H1 (cell line): Measurements from ENCODE around the gene TMC4. TPM values are rescaled to one million over a fixed set of nuclear protein-coding genes. Genes with fewer than 3 reads are reported as not detected.

Experiments used
- CTCF ChIA-PET: fragments of 300-600 bp; sonication (Branson Sonifier 250); formaldehyde crosslinking; loops from one replicate; lab custom pipeline; 2021; ENCODE audit not compliant: partially characterized antibody; lab: Charles Lee
- POLR2A ChIA-PET: fragments of 300-600 bp; sonication (Branson Sonifier 250); formaldehyde crosslinking; loops from one replicate; lab custom pipeline; 2021; ENCODE audit warnings: inconsistent platforms; ENCODE audit not compliant: partially characterized antibody; lab: Charles Lee
- DNase-seq, 2 experiments: peaks; one replicate each; pipeline versions ENCODE4 v3.0.0 to v3.0.0-alpha.2; 2010 to 2022; ENCODE audit warnings: low spot score in 2 of 2, low read depth in 1 of 2, mixed read lengths in 1 of 2
- FAIRE-seq: peaks from 2 replicates; lab custom pipeline; 2011; peaks lifted over from hg19 to GRCh38; lab: Jason Lieb, UNC
- H2AFZ ChIP-seq: 2 replicates; pipeline ENCODE4 v1.8.1; 2012; ENCODE audit warnings: low read length, inconsistent platforms
- H2AK5ac ChIP-seq: 2 replicates; pipeline ENCODE4 v1.6.1; 2013; ENCODE audit warnings: low read depth, low read length
- H2BK120ac ChIP-seq: replicated peaks from 2 replicates; pipeline ENCODE3; 2013; ENCODE audit warnings: low read depth, low read length, inconsistent platforms
- H2BK12ac ChIP-seq: 2 replicates; pipeline ENCODE4 v1.6.1; 2013; ENCODE audit warnings: low read depth, low read length
- H2BK15ac ChIP-seq: 2 replicates; pipeline ENCODE4 v1.6.1; 2013; ENCODE audit warnings: low read length
- H2BK20ac ChIP-seq: 2 replicates; pipeline ENCODE4 v1.6.1; 2013; ENCODE audit warnings: low read length
- H2BK5ac ChIP-seq: 2 replicates; pipeline ENCODE4 v1.6.1; 2013; ENCODE audit warnings: low read depth, low read length
- H3K14ac ChIP-seq: 2 replicates; pipeline ENCODE4 v1.6.1; 2013; ENCODE audit warnings: inconsistent platforms; ENCODE audit not compliant: insufficient read length
- H3K18ac ChIP-seq: 2 replicates; pipeline ENCODE4 v1.6.1; 2013; ENCODE audit warnings: low read length; ENCODE audit errors: extremely low read depth
- H3K23ac ChIP-seq: 2 replicates; pipeline ENCODE4 v1.6.1; 2013; ENCODE audit warnings: inconsistent platforms; ENCODE audit not compliant: insufficient read length
- H3K23me2 ChIP-seq: 2 replicates; pipeline ENCODE4 v1.6.1; 2013; ENCODE audit warnings: low read depth, low read length
- H3K27ac ChIP-seq: 2 replicates; pipeline ENCODE4 v1.6.1; 2011; ENCODE audit warnings: low read depth, low read length, inconsistent platforms
- H3K27me3 ChIP-seq, 4 experiments: replicated peaks in 1 of 4; 1 replicate in 1 of 4; 2 replicates in 3 of 4; pipeline versions ENCODE4 v1.6.1 to v1.8.1; 2011 to 2013; ENCODE audit warnings: low read length in 3 of 4, mild to moderate bottlenecking in 3 of 4, inconsistent platforms in 2 of 4, mixed read lengths in 2 of 4, moderate library complexity in 1 of 4; ENCODE audit not compliant: control insufficient read depth in 3 of 4, insufficient read depth in 3 of 4; ENCODE audit errors: extremely low read depth in 1 of 4
- H3K36me3 ChIP-seq, 4 experiments: 2 replicates each; pipeline versions ENCODE4 v1.6.1 to v1.8.1; 2011 to 2013; ENCODE audit warnings: mild to moderate bottlenecking in 4 of 4, low read length in 3 of 4, moderate library complexity in 2 of 4, control low read depth in 1 of 4, inconsistent platforms in 1 of 4; ENCODE audit not compliant: insufficient read depth in 4 of 4, control insufficient read depth in 2 of 4
- H3K4ac ChIP-seq: replicated peaks from 2 replicates; pipeline ENCODE3; 2013; ENCODE audit warnings: low read length, low read depth, mixed read lengths, inconsistent platforms; ENCODE audit not compliant: insufficient read length
- H3K4me1 ChIP-seq, 4 experiments: replicated peaks in 1 of 4; 1 replicate in 1 of 4; 2 replicates in 3 of 4; pipeline versions ENCODE4 v1.6.1 to v1.8.1; 2011 to 2013; ENCODE audit warnings: low read length in 3 of 4, inconsistent platforms in 2 of 4, mixed read lengths in 1 of 4; ENCODE audit not compliant: insufficient read depth in 4 of 4, control insufficient read depth in 3 of 4
- H3K4me2 ChIP-seq, 2 experiments: 2 replicates each; pipeline versions ENCODE4 v1.6.1 to v1.8.1; 2011 to 2013; ENCODE audit warnings: low read depth in 2 of 2, low read length in 2 of 2, control low read depth in 1 of 2, inconsistent platforms in 1 of 2, mild to moderate bottlenecking in 1 of 2; ENCODE audit not compliant: insufficient read depth in 1 of 2
- H3K4me3 ChIP-seq, 4 experiments: fragments of 200-600, 300-600 bp in 1 of 4; sonication (generic), shearing (Covaris generic), sonication (Bioruptor Twin) in 1 of 4; 2 replicates each; pipeline versions ENCODE4 v1.5.1 to v1.8.1; 2011 to 2016; ENCODE audit warnings: low read length in 4 of 4, low read depth in 3 of 4, control low read depth in 2 of 4, inconsistent platforms in 2 of 4, mild to moderate bottlenecking in 2 of 4, mixed read lengths in 1 of 4, moderate library complexity in 1 of 4; ENCODE audit not compliant: insufficient read depth in 2 of 4; ENCODE audit errors: extremely low read depth in 1 of 4
- H3K56ac ChIP-seq: replicated peaks from 2 replicates; pipeline ENCODE3; 2013; ENCODE audit warnings: low read depth, mild to moderate bottlenecking, mixed read lengths, low read length, inconsistent platforms; ENCODE audit not compliant: insufficient read length
- H3K79me1 ChIP-seq: 2 replicates; pipeline ENCODE4 v1.6.1; 2013; ENCODE audit warnings: low read depth, low read length, control low read depth
- H3K79me2 ChIP-seq, 2 experiments: 2 replicates each; pipeline versions ENCODE4 v1.6.1 to v1.8.1; 2012 to 2013; ENCODE audit warnings: low read length in 2 of 2, mild to moderate bottlenecking in 2 of 2, inconsistent platforms in 1 of 2; ENCODE audit not compliant: insufficient read depth in 2 of 2, control insufficient read depth in 1 of 2
- H3K9ac ChIP-seq, 4 experiments: replicated peaks in 1 of 4; 1 replicate in 1 of 4; 2 replicates in 3 of 4; pipeline versions ENCODE4 v1.6.1 to v1.8.1; 2011 to 2013; ENCODE audit warnings: low read depth in 3 of 4, low read length in 3 of 4, control low read depth in 2 of 4, mild to moderate bottlenecking in 2 of 4, moderate library complexity in 2 of 4, inconsistent platforms in 1 of 4; ENCODE audit errors: extremely low read depth in 1 of 4
- H3K9me3 ChIP-seq, 2 experiments: 2 replicates each; pipeline versions ENCODE4 v1.6.1 to v1.8.1; 2012 to 2013; ENCODE audit warnings: mild to moderate bottlenecking in 2 of 2, moderate library complexity in 2 of 2, control low read depth in 1 of 2, inconsistent platforms in 1 of 2, low read depth in 1 of 2, low read length in 1 of 2, mixed read lengths in 1 of 2; ENCODE audit not compliant: insufficient read depth in 2 of 2
- H4K20me1 ChIP-seq, 2 experiments: replicated peaks in 1 of 2; 2 replicates each; pipeline versions ENCODE3 to v1.8.1; 2011 to 2013; ENCODE audit warnings: inconsistent platforms in 2 of 2, low read length in 2 of 2, mild to moderate bottlenecking in 1 of 2; ENCODE audit not compliant: insufficient read depth in 2 of 2, control insufficient read depth in 1 of 2
- H4K5ac ChIP-seq: 2 replicates; pipeline ENCODE4 v1.6.1; 2013; ENCODE audit warnings: low read length, low read depth, mixed read lengths, inconsistent platforms; ENCODE audit not compliant: insufficient read length
- H4K8ac ChIP-seq: 2 replicates; pipeline ENCODE4 v1.8.0; 2013; ENCODE audit warnings: mild to moderate bottlenecking, moderate library complexity, low read length, inconsistent platforms; ENCODE audit not compliant: insufficient read depth; ENCODE audit errors: extremely low read depth
- H4K91ac ChIP-seq: replicated peaks from 2 replicates; pipeline ENCODE3; 2013; ENCODE audit warnings: low read length, mixed read lengths, inconsistent platforms; ENCODE audit not compliant: insufficient read length
- ATF3 ChIP-seq: IDR thresholded peaks from 2 replicates; pipeline ENCODE4 v1.6.1; 2011; ENCODE audit warnings: low read depth, mild to moderate bottlenecking, low read length; ENCODE audit not compliant: insufficient read depth
- CTBP2 ChIP-seq: IDR thresholded peaks from 2 replicates; pipeline ENCODE4 v1.7.0; 2011; ENCODE audit warnings: borderline replicate concordance, mild to moderate bottlenecking, moderate library complexity, mixed read lengths, low read length; ENCODE audit not compliant: insufficient read depth, insufficient read length
- GTF2F1 ChIP-seq: IDR thresholded peaks from 2 replicates; pipeline ENCODE4 v1.6.1; 2012; ENCODE audit warnings: low read depth, low read length, improper control_type of control experiment, borderline replicate concordance
- HDAC2 ChIP-seq, 2 experiments: fragments of 300-600 bp in 1 of 2; sonication (generic) in 1 of 2; IDR thresholded peaks; 2 replicates each; pipeline ENCODE4 v1.6.1; 2011 to 2012; ENCODE audit warnings: low read depth in 2 of 2, low read length in 2 of 2, mild to moderate bottlenecking in 2 of 2, moderate library complexity in 2 of 2, borderline replicate concordance in 1 of 2, inconsistent platforms in 1 of 2
- JUND ChIP-seq: IDR thresholded peaks from 2 replicates; pipeline ENCODE4 v1.6.1; 2011; ENCODE audit warnings: mild to moderate bottlenecking, improper control_type of control experiment, low read length
- KDM1A ChIP-seq: fragments of 200-600, 300-600 bp; sonication (generic); IDR thresholded peaks from 2 replicates; pipeline ENCODE4 v1.7.1; 2016; ENCODE audit warnings: mild to moderate bottlenecking, low read length, borderline replicate concordance
- MAX ChIP-seq: IDR thresholded peaks from 2 replicates; pipeline ENCODE4 v1.6.1; 2012; ENCODE audit warnings: inconsistent platforms
- PHF8 ChIP-seq: fragments of 200-600 bp; sonication (generic); conservative IDR thresholded peaks from 2 replicates; pipeline ENCODE4 v1.7.1; 2012; ENCODE audit warnings: low read depth, mild to moderate bottlenecking, inconsistent platforms, low read length, moderate library complexity
- POLR2A ChIP-seq, 2 experiments: IDR thresholded peaks; 1 replicate in 1 of 2; 2 replicates in 1 of 2; pipeline ENCODE4 v1.6.1; 2011; ENCODE audit warnings: low read depth in 2 of 2, low read length in 2 of 2, mild to moderate bottlenecking in 2 of 2; ENCODE audit errors: control extremely low read depth in 1 of 2
- POU5F1 ChIP-seq: IDR thresholded peaks from 2 replicates; pipeline ENCODE4 v1.6.1; 2011; ENCODE audit warnings: low read depth, mild to moderate bottlenecking, low read length, moderate library complexity
- SRF ChIP-seq: IDR thresholded peaks from 2 replicates; pipeline ENCODE4 v1.6.1; 2011; ENCODE audit warnings: mild to moderate bottlenecking, low read depth, low read length, moderate library complexity
- WGBS, 2 experiments: shearing (Covaris generic) in 1 of 2; methylation state at CpG; one replicate each; pipeline versions ENCODE4 v1.1.6 to v1.1.7; 2013 to 2015; ENCODE audit warnings: low lambda C conversion rate in 2 of 2, mixed read lengths in 2 of 2, inconsistent platforms in 1 of 2, low coverage in 1 of 2, missing lambda C conversion rate in 1 of 2; ENCODE audit not compliant: insufficient replicate concordance in 2 of 2, insufficient coverage in 1 of 2, insufficient read length in 1 of 2; ENCODE audit errors: extremely low coverage in 1 of 2, missing lambda C conversion rate in 1 of 2; 5-methylcytosine and 5-hydroxymethylcytosine counted together
- polyA plus RNA-seq, 7 experiments: library from polyadenylated mRNA; depleted of rRNA in 3 of 7; stranded (reverse) in 5 of 7; unstranded in 2 of 7; fragments of >200 nt in 5 of 7; fragments of 200-250 nt in 2 of 7; gene quantifications; 1 replicate in 5 of 7; 2 replicates in 1 of 7; 4 replicates in 1 of 7; pipeline versions ENCODE4 v1.2.1 to v1.2.3, GENCODE V29; 2011 to 2013; ENCODE audit warnings: missing spikeins in 2 of 7, mixed read lengths in 2 of 7
- total RNA-seq: library from RNA; stranded (reverse); fragmentation: NEBNext Ultra II Directional; extraction: Animal tissue kit (Norgen Biotek cat#: 25700); gene quantifications from 2 replicates; pipeline ENCODE4 v1.2.1, GENCODE V29; 2021

Gene TMC4
- total and polyA plus RNA-seq, 2 of the 8 experiments (the other 6 are each of a cell fraction or from before 2014, with no cell fraction given): 5.5 to 6.3 TPM

- Histone ChIP-seq H4K91ac (peak overlapping the region; percentile 8), H3K9ac (peak overlapping the region; percentile 53 to 85 (median 78)), H3K27ac (peak overlapping the region; percentile 84), H3K4me3 (peak overlapping the region; percentile 81 to 96 (median 81)), H3K23me2 (peaks cover 15% of the 10 kb centered on the region), H3K4me1 (peaks cover 0 to 20% (median 9%) of the 10 kb centered on the region in 4 experiments; a peak in 6 of 7 replicates), H3K79me1 (peaks cover 10% of the 10 kb centered on the region), H3K27me3 (peaks cover 0 to 8% (median 4%) of the 10 kb centered on the region in 4 experiments; a peak in 4 of 7 replicates), H3K79me2 (no peaks in the 10 kb centered on the region), H3K4ac (no peak overlapping the region), H2AFZ (no peak overlapping the region), H2BK12ac (peak overlapping the region; percentile 29; the same call in 1 of the 2 replicates), H4K8ac (no peak overlapping the region), H3K36me3 (peaks cover 15 to 27% (median 22%) of the 10 kb centered on the region in 4 experiments), H2BK120ac (no peak overlapping the region), H3K9me3 (no peaks in the 10 kb centered on the region), H2BK20ac (no peak overlapping the region), H4K5ac (no peak overlapping the region), H3K4me2 (peak overlapping the region; percentile 93 to 100), H3K18ac (peak overlapping the region; percentile 81; the same call in 1 of the 2 replicates), H4K20me1 (peaks cover 1 to 19% of the 10 kb centered on the region in 2 experiments), H3K23ac (no peak overlapping the region), H3K56ac (no peak overlapping the region), H3K14ac (no peak overlapping the region), H2AK5ac (no peak overlapping the region), H2BK5ac (peak overlapping the region; percentile 82), H2BK15ac (peak overlapping the region; percentile 31; the same call in 1 of the 2 replicates)
- POLR2A ChIA-PET: interaction anchor here (0.7 to 14.8 kb wide), 11 partner anchors 10 to 50 kb away, joined by 3 to 348 read pairs (median 4); partner anchors contain the start of genes CNOT3, MBOAT7, PRPF31 and RPS9
- WGBS, 2 experiments: 34% methylated on average over 19 of the region's 19 CpGs; no CpG with 5 or more reads in 1 of the 2 experiments
- CTCF ChIA-PET: interaction anchor here (0.6 to 1.7 kb wide), 6 partner anchors 8 to 71 kb away, joined by 3 to 4 read pairs (median 4); no protein-coding TSS in a partner anchor
- FAIRE-seq (no peak), DNase-seq (no peak)
- no peak for TF ChIP-seq PHF8
- no peak for TF ChIP-seq POU5F1
- no peak for TF ChIP-seq GTF2F1
- TF ChIP-seq POLR2A (IDR thresholded peaks at IDR 0.05; ENCODE audit: control extremely low read depth in 1 of 2, low read depth in 2 of 2, low read length in 2 of 2): 0 out of 3 replicates have a peak, but pooled peaks of 1 of the 2 experiments have one; percentile 34
- TF ChIP-seq KDM1A: no peak
- no peak for TF ChIP-seq ATF3
- TF ChIP-seq CTBP2: no peak
- no peak for TF ChIP-seq MAX
- no peak for TF ChIP-seq HDAC2 (IDR thresholded peaks at IDR 0.05; ENCODE audit: borderline replicate concordance in 1 of 2, low read depth in 2 of 2, low read length in 2 of 2)
- TF ChIP-seq SRF: no peak
- no peak for TF ChIP-seq JUND
Measured at GRCh38 chr19:54158812-54159351, 14.1 kb downstream of the TMC4 start.
